ENCODE results near the gene CXXC5.

GRCh38 chr5:139678751-139679750 is 30.9 kb downstream of the CXXC5 start:
- TF ChIP-seq CTCF (IDR thresholded peaks at IDR 0.05; ENCODE audit: insufficient read depth, low read depth, low read length) (no peak), EZH2 (IDR thresholded peaks at IDR 0.05; ENCODE audit: insufficient read depth, low read length) (no peak)
